Measurements from ENCODE around the gene GALT. TPM values are rescaled to one million over a fixed set of nuclear protein-coding genes. Genes with fewer than 3 reads are reported as not detected.

GALT gene
- total and polyA plus RNA-seq, 2 of the 13 experiments (the other 11 are each of a cell fraction or from before 2014, with no cell fraction given), result 40.4 to 46.3 TPM

DNA sequence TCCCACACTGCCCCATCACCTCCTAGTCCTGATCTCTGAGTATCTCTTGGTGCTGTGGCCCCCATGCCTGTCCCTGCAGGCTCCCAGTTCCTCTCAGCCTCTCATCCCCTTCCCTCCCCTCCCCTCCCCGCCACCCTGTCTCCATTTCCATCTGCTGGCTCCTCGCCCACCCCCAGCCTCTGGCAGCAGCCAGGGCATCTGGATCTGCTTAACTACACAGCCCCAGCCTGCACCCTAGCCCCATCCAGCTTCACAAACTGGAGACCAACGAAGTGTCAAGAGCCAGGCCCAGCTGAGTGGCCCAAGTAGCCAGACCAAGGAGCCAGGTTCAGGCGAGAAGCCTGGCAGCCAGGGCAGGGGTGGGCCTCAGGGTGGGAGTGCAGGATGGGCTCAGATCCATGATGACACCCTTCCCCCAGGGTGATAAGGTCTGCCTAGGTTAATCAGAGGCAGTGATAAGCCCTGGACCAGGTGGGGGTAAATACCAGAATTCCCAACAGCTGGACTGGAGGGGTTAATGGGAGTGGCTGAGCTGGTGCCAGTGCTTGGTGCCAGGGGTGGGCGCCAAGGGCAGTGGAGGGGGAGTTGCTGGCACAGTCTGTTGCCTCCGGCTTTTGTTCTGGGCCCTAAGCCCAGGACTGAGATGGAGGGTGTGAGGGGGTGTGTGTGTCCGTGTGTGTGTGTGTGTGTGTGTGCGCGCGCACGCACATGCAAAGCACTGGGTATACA is 8.0 kb downstream of the GALT start:
- H3K4me1 ChIP-seq (ENCODE audit: insufficient read depth, low read length), result peaks cover 39% of the 10 kb centered on the region
- H3K36me3 ChIP-seq (replicated peaks in 1 of 2; ENCODE audit: control insufficient read depth in 1 of 2, insufficient read depth in 2 of 2, low read length in 2 of 2), result peaks cover 0 to 4% of the 10 kb centered on the region in 2 experiments; a peak in 3 of 5 replicates
- no peak overlapping the region for H2AFZ ChIP-seq (ENCODE audit: low read length)
- CTCF ChIA-PET (ENCODE audit: low intra/inter-chr PET ratio, low total read pairs), result no interaction called here
- no peak overlapping the region for H3K4me3 ChIP-seq (replicated peaks in 1 of 3; ENCODE audit: insufficient read depth in 1 of 3, low read depth in 2 of 3, low read length in 3 of 3)
- no peak for FAIRE-seq
- H3K9ac ChIP-seq (ENCODE audit: insufficient read depth, low read depth, low read length), result no peak overlapping the region
- H3K4me2 ChIP-seq (ENCODE audit: low read depth, low read length), result no peak overlapping the region
- H3K9me3 ChIP-seq (ENCODE audit: low read length), result no peaks in the 10 kb centered on the region
- ATAC-seq, result no peak
- no peaks in the 10 kb centered on the region; a peak in 3 of 5 replicates for H3K27me3 ChIP-seq (ENCODE audit: control insufficient read depth in 1 of 2, insufficient read depth in 2 of 2, low read length in 2 of 2)
- H3K79me2 ChIP-seq (ENCODE audit: insufficient read depth, low read length), result no peaks in the 10 kb centered on the region
- intact Hi-C loops (cut with micrococcal nuclease; ENCODE audit: unreplicated experiment) (no loop called here), in situ Hi-C loops (cut with HindIII; ENCODE audit: extremely low pct_ligation_motif_present, low pct_unique_long_range_greater_than_20kb) (no loop called here)
- H3K27ac ChIP-seq (ENCODE audit: extremely low read length, insufficient read depth, low read length), result no peak overlapping the region
- no TSS peak for BruUV-seq (replicated peaks)
- 68% methylated on average over 11 of the region's 11 CpGs for WGBS (ENCODE audit: low lambda C conversion rate)
- POLR2A ChIA-PET, result interaction anchor here (1.0 to 2.3 kb wide), 2 partner anchors 9 to 17 kb away, joined by 5 to 14 read pairs; partner anchors contain the start of genes GALT and SIGMAR1
- TF ChIP-seq, protein P1, sequence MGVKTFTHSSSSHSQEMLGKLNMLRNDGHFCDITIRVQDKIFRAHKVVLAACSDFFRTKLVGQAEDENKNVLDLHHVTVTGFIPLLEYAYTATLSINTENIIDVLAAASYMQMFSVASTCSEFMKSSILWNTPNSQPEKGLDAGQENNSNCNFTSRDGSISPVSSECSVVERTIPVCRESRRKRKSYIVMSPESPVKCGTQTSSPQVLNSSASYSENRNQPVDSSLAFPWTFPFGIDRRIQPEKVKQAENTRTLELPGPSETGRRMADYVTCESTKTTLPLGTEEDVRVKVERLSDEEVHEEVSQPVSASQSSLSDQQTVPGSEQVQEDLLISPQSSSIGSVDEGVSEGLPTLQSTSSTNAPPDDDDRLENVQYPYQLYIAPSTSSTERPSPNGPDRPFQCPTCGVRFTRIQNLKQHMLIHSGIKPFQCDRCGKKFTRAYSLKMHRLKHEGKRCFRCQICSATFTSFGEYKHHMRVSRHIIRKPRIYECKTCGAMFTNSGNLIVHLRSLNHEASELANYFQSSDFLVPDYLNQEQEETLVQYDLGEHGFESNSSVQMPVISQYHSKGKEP (CRISPR knock-in tag; IDR thresholded peaks at IDR 0.05), result no peak
- TF ChIP-seq NFIB (CRISPR knock-in tag; IDR thresholded peaks at IDR 0.05; ENCODE audit: borderline replicate concordance) (no peak), ATRX (CRISPR knock-in tag; IDR thresholded peaks at IDR 0.05; ENCODE audit: borderline replicate concordance) (no peak), NFE2L2 (IDR thresholded peaks at IDR 0.05; ENCODE audit: low read length) (no peak)
- TF ChIP-seq, protein P2, sequence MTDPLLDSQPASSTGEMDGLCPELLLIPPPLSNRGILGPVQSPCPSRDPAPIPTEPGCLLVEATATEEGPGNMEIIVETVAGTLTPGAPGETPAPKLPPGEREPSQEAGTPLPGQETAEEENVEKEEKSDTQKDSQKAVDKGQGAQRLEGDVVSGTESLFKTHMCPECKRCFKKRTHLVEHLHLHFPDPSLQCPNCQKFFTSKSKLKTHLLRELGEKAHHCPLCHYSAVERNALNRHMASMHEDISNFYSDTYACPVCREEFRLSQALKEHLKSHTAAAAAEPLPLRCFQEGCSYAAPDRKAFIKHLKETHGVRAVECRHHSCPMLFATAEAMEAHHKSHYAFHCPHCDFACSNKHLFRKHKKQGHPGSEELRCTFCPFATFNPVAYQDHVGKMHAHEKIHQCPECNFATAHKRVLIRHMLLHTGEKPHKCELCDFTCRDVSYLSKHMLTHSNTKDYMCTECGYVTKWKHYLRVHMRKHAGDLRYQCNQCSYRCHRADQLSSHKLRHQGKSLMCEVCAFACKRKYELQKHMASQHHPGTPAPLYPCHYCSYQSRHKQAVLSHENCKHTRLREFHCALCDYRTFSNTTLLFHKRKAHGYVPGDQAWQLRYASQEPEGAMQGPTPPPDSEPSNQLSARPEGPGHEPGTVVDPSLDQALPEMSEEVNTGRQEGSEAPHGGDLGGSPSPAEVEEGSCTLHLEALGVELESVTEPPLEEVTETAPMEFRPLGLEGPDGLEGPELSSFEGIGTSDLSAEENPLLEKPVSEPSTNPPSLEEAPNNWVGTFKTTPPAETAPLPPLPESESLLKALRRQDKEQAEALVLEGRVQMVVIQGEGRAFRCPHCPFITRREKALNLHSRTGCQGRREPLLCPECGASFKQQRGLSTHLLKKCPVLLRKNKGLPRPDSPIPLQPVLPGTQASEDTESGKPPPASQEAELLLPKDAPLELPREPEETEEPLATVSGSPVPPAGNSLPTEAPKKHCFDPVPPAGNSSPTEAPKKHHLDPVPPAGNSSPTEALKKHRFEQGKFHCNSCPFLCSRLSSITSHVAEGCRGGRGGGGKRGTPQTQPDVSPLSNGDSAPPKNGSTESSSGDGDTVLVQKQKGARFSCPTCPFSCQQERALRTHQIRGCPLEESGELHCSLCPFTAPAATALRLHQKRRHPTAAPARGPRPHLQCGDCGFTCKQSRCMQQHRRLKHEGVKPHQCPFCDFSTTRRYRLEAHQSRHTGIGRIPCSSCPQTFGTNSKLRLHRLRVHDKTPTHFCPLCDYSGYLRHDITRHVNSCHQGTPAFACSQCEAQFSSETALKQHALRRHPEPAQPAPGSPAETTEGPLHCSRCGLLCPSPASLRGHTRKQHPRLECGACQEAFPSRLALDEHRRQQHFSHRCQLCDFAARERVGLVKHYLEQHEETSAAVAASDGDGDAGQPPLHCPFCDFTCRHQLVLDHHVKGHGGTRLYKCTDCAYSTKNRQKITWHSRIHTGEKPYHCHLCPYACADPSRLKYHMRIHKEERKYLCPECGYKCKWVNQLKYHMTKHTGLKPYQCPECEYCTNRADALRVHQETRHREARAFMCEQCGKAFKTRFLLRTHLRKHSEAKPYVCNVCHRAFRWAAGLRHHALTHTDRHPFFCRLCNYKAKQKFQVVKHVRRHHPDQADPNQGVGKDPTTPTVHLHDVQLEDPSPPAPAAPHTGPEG (CRISPR knock-in tag; IDR thresholded peaks at IDR 0.05), result no peak
- DNase-seq (ENCODE audit: low spot score), result no peak
- H4K20me1 ChIP-seq (ENCODE audit: insufficient read depth, low read length), result no peaks in the 10 kb centered on the region

All from HepG2 (cell line).